Neutrophil (primary cell): ENCODE data around the gene INKA1.

Experiments
- H3K27ac ChIP-seq: fragments of 200-600 bp; sonication (generic); 2 replicates; pipeline ENCODE4 v1.5.1; 2016; ENCODE audit warnings: mild to moderate bottlenecking, moderate library complexity
- H3K27me3 ChIP-seq: fragments of 200-600 bp; sonication (generic); 2 replicates; pipeline ENCODE4 v1.6.0; 2016; ENCODE audit warnings: mild to moderate bottlenecking
- H3K36me3 ChIP-seq: fragments of 200-600 bp; sonication (generic); 2 replicates; pipeline ENCODE4 v1.5.1; 2017
- H3K4me1 ChIP-seq, 2 experiments: fragments of 200-600 bp in 1 of 2; sonication (generic) in 1 of 2; 1 replicate in 1 of 2; 2 replicates in 1 of 2; pipeline versions ENCODE4 v1.5.1 to v1.6.1; 2013 to 2016; ENCODE audit warnings: low read depth in 1 of 2, low read length in 1 of 2, mild to moderate bottlenecking in 1 of 2, moderate library complexity in 1 of 2; ENCODE audit not compliant: control insufficient read depth in 1 of 2, insufficient read depth in 1 of 2
- H3K4me3 ChIP-seq, 2 experiments: fragments of 200-600 bp in 1 of 2; sonication (generic) in 1 of 2; 1 replicate in 1 of 2; 2 replicates in 1 of 2; pipeline ENCODE4 v1.5.1; 2013 to 2016; ENCODE audit warnings: low read depth in 1 of 2, low read length in 1 of 2, mild to moderate bottlenecking in 1 of 2, moderate library complexity in 1 of 2
- H3K9me3 ChIP-seq: fragments of 200-600 bp; sonication (generic); 2 replicates; pipeline ENCODE4 v1.5.1; 2016
- CTCF ChIP-seq: fragments of 200-600 bp; sonication (generic); IDR thresholded peaks from 2 replicates; pipeline ENCODE4 v1.5.1; 2016; ENCODE audit warnings: antibody characterized with exemption

The INKA1 gene

GRCh38 chr3:49842843-49843517 is 39.9 kb downstream of the INKA1 start:
- H3K4me3 ChIP-seq: no peak overlapping the region
- TF ChIP-seq CTCF: no peak
- no peaks in the 10 kb centered on the region for H3K4me1 ChIP-seq
- H3K27ac ChIP-seq: no peak overlapping the region
- H3K9me3 ChIP-seq: no peaks in the 10 kb centered on the region
- H3K27me3 ChIP-seq: no peaks in the 10 kb centered on the region
- H3K36me3 ChIP-seq: peaks cover 37% of the 10 kb centered on the region

- TF ChIP-seq CTCF: no peak
- H3K27me3 ChIP-seq: no peaks in the 10 kb centered on the region
- H3K9me3 ChIP-seq: no peaks in the 10 kb centered on the region
- no peak overlapping the region for H3K27ac ChIP-seq
- no peaks in the 10 kb centered on the region for H3K4me1 ChIP-seq
- peaks cover 37% of the 10 kb centered on the region for H3K36me3 ChIP-seq
- H3K4me3 ChIP-seq: no peak overlapping the region
These were observed 41.6 kb downstream of the INKA1 start for GRCh38 chr3:49844464-49845183.

GRCh38 chr3:49845694-49846093 is 42.6 kb downstream of the INKA1 start:
- Histone ChIP-seq H3K27ac (no peak overlapping the region), H3K4me1 (no peaks in the 10 kb centered on the region), H3K36me3 (peaks cover 37% of the 10 kb centered on the region), H3K27me3 (no peaks in the 10 kb centered on the region), H3K9me3 (no peaks in the 10 kb centered on the region), H3K4me3 (no peak overlapping the region)
- no peak for TF ChIP-seq CTCF
